MM.1S (cell line): ENCODE data around the gene CTDSP2.

Experiments used
- EZH2 ChIP-seq: fragments of 300-600 bp; sonication (generic); optimal IDR thresholded peaks from 2 replicates; pipeline ENCODE3; 2017; ENCODE audit warnings: low read depth, mild to moderate bottlenecking, antibody characterized with exemption, low read length, mixed read lengths
- EZH2phosphoT487 ChIP-seq: fragments of 300-600 bp; sonication (generic); IDR thresholded peaks from 2 replicates; pipeline ENCODE4 v1.6.1; 2018; ENCODE audit warnings: antibody characterized with exemption, low read length
- TF ChIP-seq, protein P1 (sequence below): fragments of 300-600 bp; sonication (generic); IDR thresholded peaks from 2 replicates; pipeline ENCODE4 v1.5.1; 2016; ENCODE audit warnings: antibody characterized with exemption, low read length, mixed read lengths

- no peak for TF ChIP-seq EZH2phosphoT487
- TF ChIP-seq, protein P1, sequence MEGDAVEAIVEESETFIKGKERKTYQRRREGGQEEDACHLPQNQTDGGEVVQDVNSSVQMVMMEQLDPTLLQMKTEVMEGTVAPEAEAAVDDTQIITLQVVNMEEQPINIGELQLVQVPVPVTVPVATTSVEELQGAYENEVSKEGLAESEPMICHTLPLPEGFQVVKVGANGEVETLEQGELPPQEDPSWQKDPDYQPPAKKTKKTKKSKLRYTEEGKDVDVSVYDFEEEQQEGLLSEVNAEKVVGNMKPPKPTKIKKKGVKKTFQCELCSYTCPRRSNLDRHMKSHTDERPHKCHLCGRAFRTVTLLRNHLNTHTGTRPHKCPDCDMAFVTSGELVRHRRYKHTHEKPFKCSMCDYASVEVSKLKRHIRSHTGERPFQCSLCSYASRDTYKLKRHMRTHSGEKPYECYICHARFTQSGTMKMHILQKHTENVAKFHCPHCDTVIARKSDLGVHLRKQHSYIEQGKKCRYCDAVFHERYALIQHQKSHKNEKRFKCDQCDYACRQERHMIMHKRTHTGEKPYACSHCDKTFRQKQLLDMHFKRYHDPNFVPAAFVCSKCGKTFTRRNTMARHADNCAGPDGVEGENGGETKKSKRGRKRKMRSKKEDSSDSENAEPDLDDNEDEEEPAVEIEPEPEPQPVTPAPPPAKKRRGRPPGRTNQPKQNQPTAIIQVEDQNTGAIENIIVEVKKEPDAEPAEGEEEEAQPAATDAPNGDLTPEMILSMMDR = no peak
- no peak for TF ChIP-seq EZH2
Observed at GRCh38 chr12:57783861-57784260, 62.7 kb downstream of the CTDSP2 start.
